Stimulated activated CD8-positive, alpha-beta memory T cell treated with anti-CD3 and anti-CD28 coated beads, Interleukin-4, amount 100 ng/mL, for 24 hours (primary cell): ENCODE measurements around the gene ZNF804A.

ENCODE experiments used
- DNase-seq: peaks from one replicate; pipeline ENCODE4 v3.0.0-alpha.2; 2020; ENCODE audit warnings: low read depth

The ZNF804A gene

DNA sequence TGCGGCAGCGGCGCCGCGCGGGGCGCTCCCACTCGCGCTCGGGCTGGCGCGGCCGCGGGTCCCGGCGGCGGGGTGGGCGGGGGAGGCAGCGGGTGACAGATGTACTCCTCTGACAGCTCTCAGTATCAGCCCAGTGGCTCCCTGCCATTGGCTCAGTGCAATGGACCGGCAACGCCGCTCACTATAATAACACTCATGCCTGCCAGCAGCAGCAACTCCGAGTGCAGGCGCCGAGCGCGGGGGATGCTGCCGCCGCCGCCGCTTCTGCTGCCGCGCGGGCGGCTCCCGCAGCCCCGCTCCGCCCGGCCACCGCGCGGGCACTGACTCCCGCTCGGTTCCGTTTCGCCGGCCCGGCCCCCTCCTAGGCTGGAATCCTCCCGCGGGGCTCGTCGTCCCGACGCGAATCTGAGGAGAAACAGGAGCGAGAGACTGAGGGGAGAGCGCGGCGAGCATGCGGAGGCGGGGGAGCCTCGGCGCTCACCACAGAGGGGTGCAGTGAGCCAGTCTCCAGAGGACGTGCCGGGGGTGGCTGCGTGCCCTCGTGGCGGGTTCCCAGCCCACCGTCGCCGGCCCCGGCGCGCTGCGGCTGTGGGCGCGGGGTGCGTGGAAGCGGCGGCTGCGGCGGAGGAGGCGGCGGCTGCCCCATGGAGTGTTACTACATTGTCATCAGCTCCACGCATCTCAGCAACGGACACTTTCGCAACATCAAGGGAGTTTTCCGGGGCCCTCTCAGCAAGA is at the start of gene ZNF804A:
Gene ZNF804A (plus strand): TSS at position 214 of the 738 bp plus-strand sequence. CDS start 431 bp downstream, at position 645.
- no peak for DNase-seq

DNA sequence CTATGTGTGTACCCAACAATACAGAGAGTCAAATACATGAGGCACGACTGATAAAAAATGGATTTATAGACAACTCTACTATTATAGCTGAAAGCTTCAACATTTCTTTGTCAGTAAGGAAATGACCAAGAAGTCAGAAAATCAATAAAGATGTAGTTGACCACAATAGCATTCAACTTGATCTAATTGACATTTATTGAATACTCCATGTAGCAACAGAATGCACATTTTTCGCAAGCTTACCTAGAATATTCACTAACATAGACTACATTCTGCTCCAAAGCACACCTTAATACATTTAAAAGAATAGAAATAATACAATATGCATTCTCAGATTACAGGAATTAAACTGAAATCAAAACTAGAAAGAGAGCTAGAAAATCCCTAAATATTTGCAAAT is 49.2 kb upstream of the ZNF804A start:
- no peak for DNase-seq

DNA sequence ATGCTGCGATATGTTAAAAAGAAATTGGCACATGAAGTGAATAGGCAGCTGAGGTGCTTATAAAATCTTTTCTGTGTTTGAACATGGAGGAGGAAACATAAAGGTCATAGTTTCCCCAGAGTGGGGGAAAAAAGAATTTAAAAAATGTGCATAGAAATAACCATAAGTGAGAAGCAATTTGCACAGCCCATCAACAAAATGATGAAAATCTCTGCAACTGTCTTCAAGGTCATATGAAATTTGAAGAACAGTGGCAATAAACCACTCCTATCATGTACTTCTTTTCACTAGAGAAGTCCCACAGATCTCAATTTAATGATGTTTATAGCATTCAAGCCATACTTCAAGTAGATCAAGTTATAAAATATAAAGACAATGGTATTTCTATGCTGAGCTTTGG is 46.7 kb upstream of the ZNF804A start:
- no peak for DNase-seq

DNA sequence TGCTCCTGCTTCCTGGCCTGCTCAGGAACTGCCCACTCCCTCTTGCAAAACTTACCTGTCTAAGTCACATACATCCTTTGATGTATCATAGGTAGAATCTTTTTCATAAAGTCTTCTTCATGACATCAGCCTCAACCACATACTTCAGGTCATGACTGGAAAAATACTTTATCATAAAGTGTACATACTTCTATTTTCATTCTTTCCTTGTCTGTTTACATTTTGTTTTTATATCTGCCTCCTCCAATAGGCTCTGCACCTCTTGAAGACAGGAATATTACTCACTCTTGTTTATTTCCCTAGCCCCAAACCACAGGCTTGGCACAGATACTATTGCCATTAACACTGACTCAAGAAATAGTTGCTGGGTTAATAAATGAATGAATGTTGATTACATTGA is 43.6 kb upstream of the ZNF804A start:
- no peak for DNase-seq

DNA sequence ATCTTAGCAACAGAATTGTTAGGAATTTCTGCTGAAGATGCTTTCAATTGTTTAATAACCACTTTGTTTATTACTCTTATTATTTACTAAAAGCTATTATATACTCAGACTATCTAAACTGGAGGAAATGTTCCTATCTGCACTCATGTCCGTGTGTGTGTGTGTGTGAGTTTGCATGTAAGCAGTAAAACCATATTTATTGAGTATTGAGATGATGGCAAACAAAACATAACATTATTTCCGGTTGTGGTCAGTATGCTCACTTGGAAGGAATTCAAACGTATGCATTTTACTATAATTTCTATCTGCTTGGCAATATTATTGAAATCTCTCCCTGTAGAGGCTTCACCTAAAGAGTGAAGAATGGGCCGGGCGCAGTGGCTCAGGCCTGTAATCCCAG is 43.0 kb upstream of the ZNF804A start:
- no peak for DNase-seq

DNA sequence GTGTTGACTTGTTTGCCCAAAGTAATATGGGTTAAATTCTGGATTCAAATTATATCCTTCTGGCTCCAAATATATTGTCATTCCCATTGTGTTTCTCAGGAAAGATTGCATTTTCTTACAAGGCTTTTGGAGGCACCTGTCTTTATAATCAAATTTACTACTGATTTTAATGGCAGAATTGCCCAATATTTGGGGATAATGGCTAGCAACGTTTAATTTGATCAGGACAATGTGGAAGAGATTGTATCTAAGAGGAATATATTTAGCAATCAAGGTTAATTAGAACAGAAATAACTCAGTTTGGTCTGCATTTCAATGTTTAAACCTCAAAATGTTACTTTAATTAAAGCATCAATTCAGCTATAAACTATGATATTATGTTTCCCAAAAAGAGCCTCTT is 41.7 kb upstream of the ZNF804A start:
- DNase-seq, result no peak

DNA sequence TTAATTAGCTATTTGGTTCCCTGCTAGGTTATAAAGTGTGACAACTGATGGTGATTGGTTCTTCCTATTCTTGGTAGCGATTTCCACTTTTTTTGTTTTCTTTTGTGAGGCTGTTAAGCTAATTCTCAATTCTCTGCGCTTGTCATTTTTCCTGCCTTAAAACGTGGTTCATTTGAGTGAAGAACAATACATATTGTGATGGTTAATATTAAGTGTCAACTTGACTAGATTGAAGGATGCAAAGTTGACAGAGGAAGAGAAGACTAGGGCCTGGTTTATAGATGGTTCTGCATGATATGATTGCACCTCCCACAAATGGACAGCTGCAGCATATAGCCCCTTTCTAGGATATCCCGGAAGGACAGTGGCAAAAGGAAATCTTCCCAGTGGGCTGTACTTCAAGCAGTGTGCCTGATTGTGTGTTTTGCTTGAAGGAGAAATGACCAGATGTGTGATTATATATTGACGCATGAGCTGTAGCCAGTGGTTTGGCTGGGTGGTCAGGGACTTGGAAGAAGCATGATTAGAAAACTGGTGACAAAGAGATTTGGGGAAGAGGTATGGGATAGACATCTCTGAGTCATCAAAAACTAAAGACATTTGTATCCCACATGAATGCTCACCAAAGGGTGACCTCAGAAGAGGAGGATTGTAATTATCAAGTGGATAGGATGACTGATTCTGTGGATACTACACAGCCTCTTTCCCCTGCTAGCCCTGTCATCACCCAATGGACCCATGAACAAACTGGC is 39.4 kb upstream of the ZNF804A start:
- DNase-seq, result no peak

DNA sequence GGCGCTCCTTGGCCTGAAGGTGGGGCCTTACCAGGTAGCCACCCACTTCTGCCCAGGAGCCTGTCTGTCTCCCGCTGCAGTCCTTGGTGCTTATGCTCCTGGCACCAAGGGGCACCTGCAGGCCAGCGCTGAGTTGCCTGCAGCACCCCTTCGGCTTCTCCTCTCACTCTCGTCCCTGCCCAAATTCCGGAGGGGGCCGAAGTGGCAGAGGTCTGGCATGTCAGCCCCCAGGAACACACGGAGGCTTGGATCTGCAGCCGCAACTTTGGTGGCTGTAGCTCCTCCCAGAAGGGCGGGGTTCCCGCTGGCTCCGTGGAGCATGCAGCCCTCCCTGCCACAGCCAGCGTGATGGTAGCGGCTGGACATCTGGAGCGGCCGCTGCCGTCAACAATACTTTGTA is 37.7 kb upstream of the ZNF804A start:
- no peak for DNase-seq

DNA sequence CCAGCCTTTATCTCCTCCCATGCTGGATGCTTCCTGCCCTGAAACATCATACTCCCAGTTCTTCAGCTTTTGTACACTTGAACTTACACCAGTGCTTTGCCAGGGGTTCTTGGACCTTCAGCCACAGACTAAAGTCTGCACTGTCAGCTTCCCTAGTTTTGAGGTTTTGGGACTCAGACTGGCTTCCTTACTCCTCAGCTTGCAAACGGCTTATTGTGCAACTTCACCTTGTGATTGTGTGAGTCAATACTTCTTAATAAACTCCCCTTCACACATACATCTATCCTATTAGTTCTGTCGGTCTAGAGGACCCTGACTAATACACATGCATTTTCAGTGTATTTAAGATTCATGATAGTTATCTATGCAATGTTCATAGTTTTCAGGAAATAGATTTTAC is 35.8 kb upstream of the ZNF804A start:
- no peak for DNase-seq

DNA sequence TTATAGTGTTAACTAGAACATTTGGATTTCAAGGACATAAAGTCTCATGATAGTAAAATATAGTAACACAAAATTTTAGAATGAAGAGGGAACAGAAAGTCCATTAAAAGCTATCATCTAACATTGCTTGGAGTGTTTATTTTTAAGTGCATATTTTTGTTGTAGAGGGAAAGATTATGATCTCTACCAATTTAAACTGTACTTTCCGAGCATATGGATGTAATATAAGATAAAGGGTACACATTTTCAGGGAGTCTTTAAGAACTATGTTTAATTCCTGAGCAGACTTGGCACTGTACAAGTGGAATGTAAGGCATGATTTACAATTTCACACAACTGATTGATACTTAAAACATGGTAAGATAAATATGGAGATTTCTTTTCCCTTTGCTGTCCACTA is 34.2 kb upstream of the ZNF804A start:
- no peak for DNase-seq

DNA sequence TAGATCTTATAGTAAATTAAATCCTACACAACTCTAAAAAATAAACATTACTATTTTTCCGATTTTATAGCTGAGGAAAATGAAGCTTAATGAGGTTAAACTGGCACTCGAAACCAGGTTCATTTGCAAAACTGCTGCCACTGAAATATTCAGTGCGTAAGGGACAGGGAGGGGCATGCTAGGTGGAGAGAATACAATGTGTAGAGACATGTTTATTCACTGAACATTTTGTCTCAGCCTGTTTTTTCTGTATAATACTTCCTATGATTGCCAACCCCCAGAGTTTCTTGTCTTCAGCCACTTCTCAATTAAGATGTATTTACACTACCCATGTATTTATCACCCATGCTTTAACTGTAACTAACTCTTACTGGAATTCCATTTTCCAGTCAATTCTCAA is 31.6 kb upstream of the ZNF804A start:
- DNase-seq, result no peak

DNA sequence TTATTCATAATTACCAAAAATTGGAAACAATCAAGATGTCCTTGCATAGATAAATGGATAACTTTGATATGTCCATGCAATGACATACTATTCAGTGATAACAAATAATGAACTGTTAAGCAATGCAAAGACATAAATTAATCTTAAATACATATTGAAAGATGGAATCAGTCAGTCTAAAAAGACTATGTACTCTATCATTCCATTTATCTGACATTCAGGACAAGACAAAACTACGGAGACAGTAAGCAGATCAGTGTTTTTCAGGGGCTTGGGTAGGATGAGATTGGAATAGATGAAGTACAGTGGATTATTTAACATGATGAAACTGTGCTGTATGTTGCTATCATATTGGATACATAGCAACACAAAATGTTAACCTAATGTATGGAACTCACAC is 21.3 kb upstream of the ZNF804A start:
- no peak for DNase-seq

DNA sequence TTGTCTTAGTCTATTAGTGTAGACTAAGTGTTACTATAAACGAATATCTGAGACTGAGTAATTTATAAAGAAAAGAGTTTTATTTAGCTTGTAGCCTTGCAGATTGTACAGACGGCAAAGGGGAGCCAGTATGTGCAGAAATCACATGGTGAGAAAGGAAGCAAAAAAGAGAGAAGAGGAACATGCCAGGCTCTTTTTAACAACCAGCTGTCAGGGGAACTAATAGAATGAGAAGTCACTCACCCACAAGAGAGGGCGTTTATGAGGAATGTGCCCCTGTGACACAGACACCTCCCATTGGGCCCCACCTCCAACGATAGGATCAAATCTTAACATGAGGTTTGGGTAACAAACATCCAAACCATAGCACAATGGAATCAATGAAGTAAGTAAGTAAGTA is 20.6 kb upstream of the ZNF804A start:
- no peak for DNase-seq

DNA sequence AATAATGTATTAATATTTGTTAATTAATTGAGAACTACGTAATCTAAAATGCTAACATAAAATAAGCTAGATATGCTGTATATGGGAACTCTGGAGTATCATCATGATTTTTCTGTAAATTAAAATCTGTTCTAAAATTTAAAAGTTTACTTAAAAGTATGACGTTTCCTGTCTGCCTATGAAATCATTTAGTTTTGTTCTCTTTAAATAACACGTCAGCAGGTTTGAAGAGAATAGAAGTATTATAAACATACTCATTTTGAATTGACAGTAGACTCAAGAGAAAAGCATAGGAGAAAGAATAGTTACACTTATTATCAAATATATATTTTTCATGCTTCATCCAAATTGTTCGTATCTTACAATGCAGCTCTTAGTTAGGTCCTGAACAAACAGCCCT is 19.1 kb upstream of the ZNF804A start:
- DNase-seq, result no peak

DNA sequence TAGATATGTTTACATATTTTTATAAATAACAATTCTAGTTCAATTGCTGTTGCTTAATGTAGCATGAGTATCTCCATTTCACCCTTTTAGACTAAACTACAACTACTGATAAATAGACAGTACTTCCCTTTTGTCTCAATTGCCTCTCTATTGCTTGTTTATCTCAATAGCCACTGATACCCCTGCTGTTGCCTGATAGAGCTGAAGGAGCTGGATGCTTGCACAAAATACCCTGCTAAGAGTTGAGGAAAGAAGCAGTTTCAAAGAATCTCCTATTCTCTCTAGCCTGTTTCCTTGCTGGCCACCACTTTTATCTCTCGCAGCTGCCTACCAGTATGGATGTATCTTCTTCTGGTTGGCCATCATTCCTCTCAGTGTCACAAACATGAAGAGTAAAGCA is 16.9 kb upstream of the ZNF804A start:
- no peak for DNase-seq

DNA sequence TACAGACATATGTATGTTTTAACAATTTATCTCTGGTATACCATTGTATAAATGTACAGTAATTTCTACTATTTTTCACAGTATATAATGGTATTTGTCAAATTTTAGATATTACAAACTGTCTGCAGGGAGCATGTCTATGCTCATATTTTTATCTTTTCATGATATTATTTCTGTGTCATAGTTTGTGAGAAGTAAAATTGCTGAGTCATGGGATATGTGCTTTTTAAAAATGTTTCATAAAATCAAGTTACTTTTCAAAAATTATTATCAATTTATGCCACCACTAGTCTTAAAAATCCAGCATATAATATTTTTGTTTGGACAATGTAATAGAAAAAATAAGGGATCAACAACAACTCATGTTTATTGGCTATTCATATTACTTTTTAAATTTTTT is 9.1 kb upstream of the ZNF804A start:
- no peak for DNase-seq

DNA sequence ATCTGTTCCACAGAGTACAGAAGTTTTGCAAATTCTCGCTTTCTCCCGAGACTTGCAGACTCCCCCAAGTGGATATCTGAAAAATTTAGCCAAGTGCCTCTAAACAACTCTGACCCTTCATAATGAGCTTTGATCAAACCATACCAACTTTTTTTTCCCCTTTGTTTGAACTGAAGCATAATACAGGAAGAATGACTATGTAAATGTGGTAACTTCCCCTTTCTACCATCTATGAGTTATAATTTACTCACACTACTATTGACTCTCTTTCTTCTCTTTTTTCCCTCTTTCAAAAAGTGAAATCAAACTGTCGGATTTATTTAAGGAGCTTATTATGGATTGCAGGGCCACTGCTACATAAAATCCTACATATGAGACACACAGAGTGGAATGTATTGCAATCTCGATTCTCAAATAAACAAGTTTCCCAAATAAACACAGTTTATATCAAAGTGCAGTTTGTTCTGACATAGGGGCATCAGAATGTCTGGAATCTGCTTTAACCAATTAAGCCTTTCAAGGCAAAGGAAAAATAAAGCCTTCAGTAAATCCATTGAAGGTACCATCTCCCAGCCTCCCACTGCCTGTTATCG is 1.4 kb upstream of the ZNF804A start:
- no peak for DNase-seq

DNA sequence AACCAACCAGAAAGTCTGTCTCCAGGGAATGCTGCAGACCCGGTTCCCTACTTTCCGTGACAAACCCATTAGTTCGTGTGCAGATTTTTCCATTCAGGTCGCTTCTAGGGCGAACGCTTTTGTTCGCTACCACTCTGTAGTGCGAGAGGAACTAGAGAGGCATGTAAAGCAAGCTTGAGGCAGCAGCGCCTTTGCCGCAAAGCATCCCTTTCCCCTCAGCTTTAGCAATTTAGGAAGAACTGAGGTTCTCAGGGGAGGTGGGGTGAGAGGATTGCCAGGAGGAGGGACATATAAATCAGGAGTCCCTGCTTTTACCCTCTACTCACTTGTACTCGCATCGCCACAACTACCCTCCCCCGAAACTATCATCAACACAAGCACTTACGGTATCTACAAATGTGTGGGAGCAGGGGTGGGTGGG is 748 bp upstream of the ZNF804A start:
- no peak for DNase-seq

DNA sequence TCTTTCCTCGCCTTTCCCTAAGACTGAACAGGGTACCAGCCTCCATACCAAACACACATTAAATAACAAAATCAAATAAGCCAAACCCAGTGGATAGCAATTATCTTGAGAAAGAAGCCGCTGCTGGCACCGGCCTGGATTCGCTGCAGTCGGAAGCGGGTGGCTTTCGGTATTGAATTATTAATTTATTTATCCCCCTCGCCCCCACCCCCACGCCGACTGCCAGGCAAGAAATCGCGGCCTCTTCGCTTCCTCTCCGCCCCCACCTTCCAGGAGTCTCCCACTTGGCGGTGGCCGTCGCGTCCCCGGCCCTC is 370 bp upstream of the ZNF804A start:
- DNase-seq, result no peak

DNA sequence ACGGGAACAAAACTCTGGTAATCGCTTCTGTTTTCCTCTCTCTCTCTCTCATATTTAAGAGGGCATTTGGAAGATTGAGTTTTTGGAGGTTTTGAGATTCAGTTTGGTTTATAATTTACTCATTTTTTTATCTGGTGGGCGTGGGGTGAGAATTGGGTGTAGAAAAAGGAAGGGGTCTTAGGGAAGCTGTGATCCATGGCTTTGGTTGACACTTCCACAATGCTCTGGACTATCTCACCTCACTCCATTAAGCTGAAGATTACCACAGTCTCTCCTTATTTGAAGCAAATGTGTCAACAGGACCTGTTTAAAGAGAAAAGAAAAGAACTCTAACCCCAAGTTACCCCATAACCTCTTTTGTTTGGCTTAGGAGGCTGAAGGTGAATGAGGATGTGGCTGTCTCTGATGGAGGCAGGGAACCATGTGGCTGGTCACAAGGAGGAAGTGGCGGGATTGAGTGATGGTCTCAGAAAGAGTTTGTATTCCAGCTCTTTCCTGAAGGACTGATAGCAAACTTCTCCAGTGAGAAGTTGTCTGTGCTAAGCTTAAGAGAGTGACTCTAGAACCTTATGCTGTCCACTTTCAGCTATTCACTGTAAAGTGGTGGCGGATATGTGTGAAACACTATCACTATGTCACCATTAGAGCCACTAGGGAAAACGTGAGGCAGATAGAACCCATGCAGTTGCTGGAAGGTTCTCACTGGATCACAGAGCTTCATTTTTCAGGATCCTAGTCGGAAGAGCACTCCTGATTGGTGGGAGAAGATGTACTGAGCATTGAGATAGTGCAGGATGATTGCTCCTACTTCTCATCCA is 934 bp downstream of the ZNF804A start:
- DNase-seq, result no peak

DNA sequence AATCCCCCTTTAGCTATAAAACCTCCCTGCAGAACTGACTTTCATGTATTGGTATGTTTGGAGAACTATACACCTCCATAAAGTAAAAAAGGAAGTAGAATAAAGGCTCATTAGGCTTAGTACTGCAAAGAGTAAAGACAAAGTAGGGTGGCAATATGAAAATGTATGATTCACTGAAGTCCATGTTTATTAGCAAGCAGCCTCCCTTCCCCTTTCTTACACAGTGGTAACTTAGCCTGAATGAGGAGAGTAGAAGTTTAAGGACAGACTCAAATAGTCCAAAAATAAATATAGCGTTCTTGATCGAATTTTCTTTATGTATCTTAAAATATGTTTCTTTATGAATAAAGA is 1.5 kb downstream of the ZNF804A start:
- DNase-seq, result no peak

DNA sequence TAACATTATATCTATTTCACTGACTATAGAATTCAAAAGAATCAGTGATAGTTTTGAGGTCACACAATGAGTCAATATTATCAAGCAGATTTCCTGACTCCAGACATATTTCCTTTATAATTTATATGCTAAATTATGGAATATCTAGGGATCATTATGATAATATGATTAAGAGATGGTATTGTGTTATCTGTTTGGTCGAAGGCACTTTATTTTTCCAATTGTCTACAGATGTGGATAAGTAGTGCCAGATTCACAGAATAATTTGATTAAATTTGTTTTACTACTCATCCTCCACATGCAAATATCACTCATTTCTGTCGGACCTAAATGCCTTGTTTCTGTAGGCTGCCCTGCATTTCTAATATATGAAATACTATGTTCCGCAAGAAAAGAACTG is 4.4 kb downstream of the ZNF804A start:
- no peak for DNase-seq

DNA sequence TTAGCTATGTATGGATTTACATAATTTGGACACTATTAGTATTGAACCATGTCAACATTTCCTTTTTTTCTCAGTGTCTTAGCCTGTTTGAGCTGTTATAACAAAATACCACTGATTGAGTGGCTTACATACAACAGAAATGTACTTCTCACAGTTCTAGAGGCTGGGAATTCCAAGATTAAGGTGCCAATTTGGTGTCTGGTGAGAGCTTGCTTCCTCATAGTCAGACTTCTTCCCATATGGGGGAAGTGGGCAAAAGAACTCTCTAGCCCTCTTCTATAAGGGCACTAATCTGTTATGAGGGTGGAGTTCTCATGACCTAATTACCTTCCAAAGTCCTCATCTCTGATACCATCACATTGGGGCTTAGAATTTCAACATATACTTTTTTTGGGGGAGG is 12.6 kb downstream of the ZNF804A start:
- no peak for DNase-seq
